ENCODE measurements around the gene PRKCA.

The PRKCA gene

GRCh38 chr17:66787914-66788313 is 485.5 kb downstream of the PRKCA start:
- H3K79me2 ChIP-seq (ENCODE audit: control insufficient read depth, low read length), result no peaks in the 10 kb centered on the region
- no peak overlapping the region for H3K4me3 ChIP-seq (ENCODE audit: low read length)
- H3K27ac ChIP-seq (ENCODE audit: low read depth, low read length), result 0 out of 2 replicates have a peak overlapping the region, but pooled peaks have one; percentile 0
- no peaks in the 10 kb centered on the region for H3K27me3 ChIP-seq (ENCODE audit: control insufficient read depth, low read length)
- no peaks in the 10 kb centered on the region for H4K20me1 ChIP-seq (ENCODE audit: control insufficient read depth, insufficient read depth, low read depth, low read length)
- peaks cover 19% of the 10 kb centered on the region for H3F3A ChIP-seq (ENCODE audit: control insufficient read depth, insufficient read depth)
- H3K36me3 ChIP-seq (ENCODE audit: control insufficient read depth, low read length), result peaks cover 7% of the 10 kb centered on the region
- H3K4me1 ChIP-seq (ENCODE audit: control insufficient read depth, low read length), result peaks cover 81% of the 10 kb centered on the region
- no peaks in the 10 kb centered on the region for H3K9me2 ChIP-seq (replicated peaks; ENCODE audit: control insufficient read depth, low read length)
- H3K9me3 ChIP-seq (ENCODE audit: control insufficient read depth, insufficient read depth, low read length), result no peaks in the 10 kb centered on the region
- H3K4me2 ChIP-seq (ENCODE audit: low read length), result no peak overlapping the region
- TF ChIP-seq CTCF (IDR thresholded peaks at IDR 0.05; ENCODE audit: low read depth, low read length, poor library complexity, severe bottlenecking), result no peak
- no peak for TF ChIP-seq EZH2phosphoT487 (IDR thresholded peaks at IDR 0.05; ENCODE audit: borderline replicate concordance, low read length)

GRCh38 chr17:66789093-66789492 is 486.7 kb downstream of the PRKCA start:
- no peaks in the 10 kb centered on the region for H3K9me3 ChIP-seq (ENCODE audit: control insufficient read depth, insufficient read depth, low read length)
- H3K27me3 ChIP-seq (ENCODE audit: control insufficient read depth, low read length), result no peaks in the 10 kb centered on the region
- no peaks in the 10 kb centered on the region for H4K20me1 ChIP-seq (ENCODE audit: control insufficient read depth, insufficient read depth, low read depth, low read length)
- no peaks in the 10 kb centered on the region for H3K79me2 ChIP-seq (ENCODE audit: control insufficient read depth, low read length)
- H3K4me1 ChIP-seq (ENCODE audit: control insufficient read depth, low read length), result peaks cover 80% of the 10 kb centered on the region
- no peaks in the 10 kb centered on the region for H3K9me2 ChIP-seq (replicated peaks; ENCODE audit: control insufficient read depth, low read length)
- H3K4me3 ChIP-seq (ENCODE audit: low read length), result no peak overlapping the region
- peak overlapping the region; percentile 67; the same call in 1 of the 2 replicates for H3K27ac ChIP-seq (ENCODE audit: low read depth, low read length)
- H3K4me2 ChIP-seq (ENCODE audit: low read length), result no peak overlapping the region
- TF ChIP-seq CTCF (IDR thresholded peaks at IDR 0.05; ENCODE audit: low read depth, low read length, poor library complexity, severe bottlenecking) (no peak), EZH2phosphoT487 (IDR thresholded peaks at IDR 0.05; ENCODE audit: borderline replicate concordance, low read length) (no peak)
- H3K36me3 ChIP-seq (ENCODE audit: control insufficient read depth, low read length), result peaks cover 7% of the 10 kb centered on the region
- peaks cover 19% of the 10 kb centered on the region for H3F3A ChIP-seq (ENCODE audit: control insufficient read depth, insufficient read depth)

GRCh38 chr17:66789961-66790437 is 487.6 kb downstream of the PRKCA start:
- Histone ChIP-seq H3K4me2 (ENCODE audit: low read length) (peak overlapping the region; percentile 73), H3K27ac (ENCODE audit: low read depth, low read length) (peak overlapping the region; percentile 67)

More at GRCh38 chr17:66789961-66790437, 487.6 kb downstream of the PRKCA start:
- Histone ChIP-seq H3K4me3 (ENCODE audit: low read length) (peak overlapping the region; percentile 56), H3F3A (ENCODE audit: control insufficient read depth, insufficient read depth) (peaks cover 19% of the 10 kb centered on the region), H3K79me2 (ENCODE audit: control insufficient read depth, low read length) (no peaks in the 10 kb centered on the region), H3K36me3 (ENCODE audit: control insufficient read depth, low read length) (peaks cover 7% of the 10 kb centered on the region), H4K20me1 (ENCODE audit: control insufficient read depth, insufficient read depth, low read depth, low read length) (no peaks in the 10 kb centered on the region), H3K27me3 (ENCODE audit: control insufficient read depth, low read length) (no peaks in the 10 kb centered on the region), H3K9me2 (replicated peaks; ENCODE audit: control insufficient read depth, low read length) (no peaks in the 10 kb centered on the region), H3K9me3 (ENCODE audit: control insufficient read depth, insufficient read depth, low read length) (no peaks in the 10 kb centered on the region), H3K4me1 (ENCODE audit: control insufficient read depth, low read length) (peaks cover 71% of the 10 kb centered on the region)
- TF ChIP-seq CTCF (IDR thresholded peaks at IDR 0.05; ENCODE audit: low read depth, low read length, poor library complexity, severe bottlenecking) (no peak), EZH2phosphoT487 (IDR thresholded peaks at IDR 0.05; ENCODE audit: borderline replicate concordance, low read length) (no peak)

All from DOHH2 (cell line).